ENCODE results near the gene CDHR5.

GRCh38 chr11:574632-575312, 50.0 kb downstream of the CDHR5 start:
- TF ChIP-seq CTCF (IDR thresholded peaks at IDR 0.05) (no peak), USF1 (IDR thresholded peaks at IDR 0.05; ENCODE audit: borderline replicate concordance, low read depth) (no peak), RAD21 (IDR thresholded peaks at IDR 0.05; ENCODE audit: low read length) (no peak), FOXM1 (IDR thresholded peaks at IDR 0.05; ENCODE audit: low read depth) (no peak), FOSL2 (IDR thresholded peaks at IDR 0.05; ENCODE audit: borderline replicate concordance, low read depth) (no peak), EZH2phosphoT487 (IDR thresholded peaks at IDR 0.05; ENCODE audit: borderline replicate concordance, low read depth) (no peak), POLR2AphosphoS5 (IDR thresholded peaks at IDR 0.05; ENCODE audit: low read depth, low read length) (no peak), CHD2 (IDR thresholded peaks at IDR 0.05; ENCODE audit: low read length, partially characterized antibody) (no peak), SMC3 (IDR thresholded peaks at IDR 0.05; ENCODE audit: low read depth, low read length) (no peak)
